Medulla oblongata (tissue), 1 donor: ENCODE data around the gene SLC8A1.

ENCODE experiments used
- DNase-seq: peaks from one replicate; pipeline ENCODE4 v3.0.0-alpha.2; 2015; ENCODE audit errors: extremely low spot score

SLC8A1 gene

GRCh38 chr2:40451918-40452605, at the start of gene SLC8A1:
Gene SLC8A1, minus strand, starts transcription at chr2:40452090.
- DNase-seq, result peak; percentile 16

GRCh38 chr2:40499437-40499836, 47.5 kb upstream of the SLC8A1 start:
- DNase-seq, result no peak

GRCh38 chr2:40497251-40497859, 45.5 kb upstream of the SLC8A1 start:
- DNase-seq, result no peak

- DNase-seq, result no peak
Observed at GRCh38 chr2:40489678-40489960, 37.7 kb upstream of the SLC8A1 start.

GRCh38 chr2:40488927-40489677, 37.2 kb upstream of the SLC8A1 start:
- peak; percentile 65 for DNase-seq

- DNase-seq, result peak; percentile 37
Observed at GRCh38 chr2:40488101-40488601, 36.3 kb upstream of the SLC8A1 start.

GRCh38 chr2:40487602-40488001, 35.7 kb upstream of the SLC8A1 start:
- DNase-seq, result peak; percentile 78

- no peak for DNase-seq
Observed at GRCh38 chr2:40485854-40486253, 34.0 kb upstream of the SLC8A1 start.

GRCh38 chr2:40485318-40485717, 33.4 kb upstream of the SLC8A1 start:
- DNase-seq, result peak; percentile 33

- no peak for DNase-seq
Observed at GRCh38 chr2:40483549-40484243, 31.8 kb upstream of the SLC8A1 start.

GRCh38 chr2:40480596-40480995, 28.7 kb upstream of the SLC8A1 start:
- no peak for DNase-seq

GRCh38 chr2:40480073-40480472, 28.2 kb upstream of the SLC8A1 start:
- peak; percentile 42 for DNase-seq

GRCh38 chr2:40477361-40477760, 25.5 kb upstream of the SLC8A1 start:
- DNase-seq, result peak; percentile 46

GRCh38 chr2:40476436-40476835, 24.5 kb upstream of the SLC8A1 start:
- DNase-seq, result no peak

- DNase-seq, result no peak
Observed at GRCh38 chr2:40474306-40474705, 22.4 kb upstream of the SLC8A1 start.

GRCh38 chr2:40471866-40472265, 20.0 kb upstream of the SLC8A1 start:
- DNase-seq, result no peak

- DNase-seq, result no peak
Observed at GRCh38 chr2:40470822-40471813, 19.2 kb upstream of the SLC8A1 start.

GRCh38 chr2:40466935-40467572, 15.2 kb upstream of the SLC8A1 start:
- no peak for DNase-seq

GRCh38 chr2:40466332-40466906, 14.5 kb upstream of the SLC8A1 start:
- DNase-seq, result no peak

GRCh38 chr2:40463112-40463511, 11.2 kb upstream of the SLC8A1 start:
- DNase-seq, result no peak
